Stimulated activated CD8-positive, alpha-beta memory T cell treated with anti-CD3 and anti-CD28 coated beads, Interleukin-15, amount 100 ng/mL, for 24 hours (primary cell): ENCODE data around the gene TANC1.

ENCODE experiments used
- DNase-seq: peaks from one replicate; pipeline ENCODE4 v3.0.0-alpha.2; 2020; ENCODE audit warnings: low read depth

Gene TANC1

DNA sequence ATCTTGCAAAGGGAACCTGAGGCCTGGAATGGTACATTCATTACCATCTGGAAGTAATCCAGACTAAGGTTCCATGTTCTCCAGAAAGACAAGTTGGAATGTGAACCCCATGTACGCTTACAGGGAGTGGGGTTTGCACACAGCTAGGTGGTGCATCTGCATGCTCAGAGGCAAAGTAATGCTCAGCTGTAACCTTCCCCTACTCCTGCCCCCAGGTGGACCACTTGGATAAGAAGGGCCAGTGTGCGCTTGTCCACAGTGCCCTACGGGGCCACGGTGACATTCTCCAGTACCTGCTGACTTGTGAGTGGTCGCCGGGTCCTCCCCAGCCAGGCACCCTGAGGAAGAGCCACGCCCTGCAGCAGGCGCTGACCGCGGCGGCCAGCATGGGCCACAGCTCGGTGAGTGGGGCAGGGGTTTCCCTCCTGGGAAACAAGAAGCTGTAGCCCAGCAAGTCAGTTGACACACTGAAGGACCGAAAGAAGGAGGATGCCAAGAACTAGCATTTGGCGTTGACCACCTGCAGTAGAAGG is 228.0 kb downstream of the TANC1 start:
- DNase-seq = no peak

DNA sequence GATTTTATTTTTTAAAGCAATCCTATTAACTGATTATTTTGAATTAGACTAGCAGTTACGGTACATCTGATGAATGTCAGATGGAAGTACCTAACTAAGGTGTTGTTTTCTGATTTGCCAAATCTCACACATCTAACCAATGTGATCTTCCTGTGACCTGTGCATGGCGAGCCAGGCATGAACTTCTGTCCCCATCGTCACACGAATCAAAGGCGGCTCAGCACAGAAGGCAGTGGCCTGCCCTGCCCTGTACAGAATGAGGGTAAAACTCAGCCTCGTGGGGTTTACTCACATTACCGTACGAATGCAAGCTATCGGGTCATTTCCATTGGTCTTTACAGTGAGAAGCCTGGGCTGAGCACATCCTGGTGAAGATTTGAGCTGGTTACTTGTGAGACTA is 230.8 kb downstream of the TANC1 start:
- no peak for DNase-seq

GRCh38 chr2:159199761-159200465 is 231.5 kb downstream of the TANC1 start:
- DNase-seq = no peak

DNA sequence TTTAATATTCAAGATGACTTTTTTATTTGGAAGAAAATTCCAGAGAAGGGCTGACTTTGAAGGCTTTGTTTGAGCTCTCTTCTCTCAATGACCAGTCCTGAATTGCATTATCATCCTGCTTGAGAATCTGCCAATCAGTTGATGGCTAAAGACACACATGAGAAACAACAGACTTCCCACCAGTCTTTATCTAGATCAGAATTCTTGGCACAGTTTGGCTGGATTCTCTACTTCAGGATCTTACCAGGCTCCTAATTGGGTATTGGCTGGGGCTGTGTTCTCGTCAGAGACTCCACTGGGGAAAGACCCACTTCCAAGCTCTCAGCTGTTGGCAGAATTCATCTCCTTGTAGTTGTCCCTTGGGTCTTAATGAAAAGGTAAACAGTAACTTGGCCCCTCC is 232.1 kb downstream of the TANC1 start:
- no peak for DNase-seq

DNA sequence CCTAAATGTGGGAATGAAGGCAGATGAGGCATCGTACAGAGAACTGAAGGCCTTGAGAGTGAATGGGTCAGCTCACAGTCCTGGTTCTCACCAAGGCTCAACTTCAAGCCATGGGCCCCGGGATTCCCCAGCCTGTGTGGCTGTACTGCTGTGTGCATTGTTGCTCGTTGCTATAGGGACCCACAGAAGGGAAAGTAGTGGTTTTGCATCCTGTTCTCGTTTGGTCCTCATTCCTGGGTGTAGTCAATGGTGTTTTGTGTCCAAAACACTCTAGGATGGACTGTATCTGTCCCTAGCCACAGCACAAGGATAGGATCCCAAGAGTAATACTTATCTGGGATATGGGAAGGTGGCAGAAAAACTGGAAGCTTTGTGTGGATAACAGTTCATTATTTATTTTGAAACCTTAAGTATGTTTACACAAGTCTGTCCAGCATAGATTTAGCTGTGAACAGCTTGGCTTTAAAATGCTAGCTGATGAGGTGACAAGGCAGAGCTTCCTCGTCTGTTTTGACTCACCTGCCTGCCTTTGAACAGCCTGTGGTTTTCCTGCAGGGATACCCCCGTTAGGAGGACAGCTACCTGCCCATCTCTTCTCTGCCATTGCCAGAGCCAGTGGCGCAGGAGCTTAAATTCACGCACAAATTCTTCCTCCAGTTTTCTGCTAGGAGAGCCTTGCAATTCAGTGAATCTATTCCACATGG is 233.1 kb downstream of the TANC1 start:
- DNase-seq = no peak

GRCh38 chr2:159202568-159203071 is 234.2 kb downstream of the TANC1 start:
- no peak for DNase-seq

DNA sequence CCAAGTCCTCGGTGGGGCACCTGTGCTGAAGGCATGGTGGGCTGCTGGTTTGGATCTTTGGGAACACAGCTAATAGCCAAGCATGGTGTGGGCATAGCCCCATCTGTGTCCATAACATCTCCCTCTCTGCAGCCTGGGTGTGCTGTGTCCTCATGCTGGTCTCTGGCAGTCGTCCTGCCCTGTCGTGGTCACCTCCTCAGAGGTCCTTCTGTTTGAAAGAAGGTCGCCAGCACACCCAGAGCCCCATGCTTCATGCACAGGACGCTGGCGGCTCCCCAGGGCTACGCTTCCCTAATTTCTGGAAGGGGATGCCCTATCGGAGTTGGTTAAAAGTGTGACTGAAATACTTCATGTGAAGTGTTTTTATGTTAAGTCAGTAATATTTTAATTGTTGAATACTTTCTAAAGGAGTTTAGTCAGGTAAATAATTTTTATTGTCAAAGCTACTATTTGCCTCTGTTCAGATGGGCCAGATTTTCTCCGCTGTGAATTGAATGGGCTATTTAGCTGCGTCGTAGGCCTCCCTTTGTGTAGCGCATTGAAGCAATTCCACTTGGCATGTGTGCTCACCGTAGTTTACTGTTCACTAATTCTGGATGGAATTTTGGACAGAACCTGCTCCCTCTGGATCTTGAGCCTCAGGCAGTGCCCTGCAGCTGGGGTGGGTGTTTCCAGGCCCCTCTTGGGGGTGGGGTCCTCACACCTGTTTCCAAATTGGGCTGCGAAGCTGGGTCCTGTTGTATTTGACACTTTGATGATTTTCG is 236.1 kb downstream of the TANC1 start:
- DNase-seq = no peak

DNA sequence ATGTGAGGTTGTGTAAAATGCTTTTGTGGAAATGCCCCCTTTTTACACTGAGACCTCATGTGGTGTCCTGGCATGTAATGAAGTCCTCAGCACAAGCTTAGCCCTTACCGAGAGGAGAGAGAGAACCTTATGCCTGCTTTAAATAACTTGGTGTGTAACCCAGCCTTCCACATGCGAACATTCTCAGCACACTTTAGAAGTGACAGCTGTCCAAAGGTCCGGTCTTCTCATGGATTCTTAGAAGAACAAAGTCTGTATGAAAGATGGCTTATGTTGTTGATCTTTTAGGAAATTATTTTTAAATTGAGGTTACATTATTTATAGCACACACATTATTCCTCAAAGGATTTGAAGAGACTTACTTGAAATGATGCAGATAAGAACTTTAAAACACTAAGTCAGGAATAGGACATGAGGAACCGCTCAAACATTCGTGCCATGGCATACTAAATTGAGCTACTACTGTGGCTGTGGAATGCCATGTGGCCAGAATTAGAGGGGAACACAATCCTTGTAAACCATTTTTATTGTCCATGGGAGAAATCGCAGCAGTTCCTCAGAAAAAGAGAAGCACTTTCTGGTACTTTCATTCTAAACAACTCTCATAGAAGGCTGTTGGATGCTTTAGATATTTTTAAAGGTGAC is 238.4 kb downstream of the TANC1 start:
- DNase-seq = no peak

DNA sequence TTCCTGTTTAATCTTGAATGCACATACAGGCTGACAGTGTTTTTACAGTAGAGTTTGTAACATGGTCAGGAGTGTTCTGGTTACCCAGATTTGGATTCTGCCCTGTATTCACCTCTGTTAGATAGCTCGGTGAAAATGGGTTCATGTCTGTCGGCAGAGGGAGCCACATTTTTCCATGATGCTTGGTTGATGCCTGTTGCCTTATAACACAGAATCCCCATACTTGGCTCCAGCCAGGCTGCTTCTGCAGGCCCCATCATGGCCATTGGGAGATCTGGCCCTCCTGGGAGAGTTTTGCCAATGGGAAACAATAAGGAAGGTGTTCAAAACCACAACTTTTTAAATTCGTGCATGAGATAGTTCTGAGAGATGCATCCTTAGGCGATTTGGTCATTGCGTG is 240.0 kb downstream of the TANC1 start:
- no peak for DNase-seq

- DNase-seq = no peak
These were observed 241.2 kb downstream of the TANC1 start for GRCh38 chr2:159209341-159210306.

DNA sequence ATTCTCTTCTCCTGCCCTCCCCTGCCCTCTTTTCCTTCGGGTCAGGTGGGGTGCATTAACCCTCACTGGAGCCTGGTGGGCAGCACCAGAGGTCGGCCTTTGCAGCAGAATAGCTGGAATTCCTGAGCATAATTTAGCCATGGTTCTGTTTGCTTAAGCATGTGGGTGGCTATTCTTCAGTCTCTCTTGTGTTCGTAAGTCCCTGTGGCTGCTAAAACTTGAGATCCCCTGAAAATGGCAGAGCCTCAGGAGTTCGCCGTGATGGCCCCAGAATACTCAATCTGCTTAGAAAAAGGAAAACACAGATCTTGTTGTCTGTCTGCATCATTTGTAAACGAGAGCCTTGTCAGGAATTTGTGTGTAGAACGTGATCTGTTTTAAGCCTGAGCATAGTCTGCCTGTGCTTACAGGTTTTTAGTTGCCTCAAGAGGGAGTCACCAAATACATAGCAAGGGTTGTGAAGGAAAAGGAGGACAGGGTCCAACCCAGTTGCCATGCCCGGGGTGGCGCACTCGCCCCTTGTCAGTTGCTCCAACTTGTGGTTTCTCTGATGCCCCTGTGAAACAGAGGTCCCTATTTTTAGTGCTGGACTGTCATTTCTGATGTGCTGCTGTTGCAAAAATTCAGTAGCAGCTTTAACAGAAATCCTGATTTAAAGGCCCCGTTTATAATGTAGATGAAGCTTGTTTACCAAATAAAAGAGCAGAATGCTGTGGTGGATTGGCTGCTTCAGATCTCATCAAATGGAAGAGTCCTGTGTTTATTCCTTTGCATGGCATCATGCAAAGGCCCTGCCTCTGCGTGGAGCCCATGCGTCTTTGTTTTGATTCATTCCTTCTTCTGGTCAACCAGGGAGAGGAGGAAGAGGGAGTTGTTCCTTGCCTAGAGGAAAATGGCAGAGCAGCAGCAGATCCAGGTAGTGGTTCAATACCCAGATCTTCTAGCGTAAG is 243.3 kb downstream of the TANC1 start:
- DNase-seq = no peak

- DNase-seq = no peak
These were observed 244.9 kb downstream of the TANC1 start for GRCh38 chr2:159213296-159213695.

- no peak for DNase-seq
These were observed 246.0 kb downstream of the TANC1 start for GRCh38 chr2:159214325-159214865.

DNA sequence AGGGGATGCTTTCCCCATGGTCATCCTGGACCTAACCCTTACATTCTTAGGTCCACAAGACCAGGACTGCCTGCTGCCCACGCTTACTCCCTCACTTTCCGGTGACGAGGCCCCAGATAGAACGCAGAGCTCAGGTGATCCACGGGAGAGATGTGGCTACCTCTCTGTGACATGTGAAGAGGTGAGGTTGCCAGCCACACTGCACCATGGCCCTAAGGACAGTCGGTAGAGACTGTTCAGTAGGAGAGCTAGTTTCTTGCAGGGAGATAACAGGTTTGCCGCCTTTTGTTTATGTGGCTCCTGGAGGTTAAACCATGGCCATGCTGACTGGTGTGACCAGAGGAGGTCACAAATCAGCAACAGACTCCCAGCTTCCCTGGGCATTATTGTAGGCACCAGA is 246.7 kb downstream of the TANC1 start:
- DNase-seq = no peak

- DNase-seq = no peak
These were observed 249.2 kb downstream of the TANC1 start for GRCh38 chr2:159217676-159218075.

DNA sequence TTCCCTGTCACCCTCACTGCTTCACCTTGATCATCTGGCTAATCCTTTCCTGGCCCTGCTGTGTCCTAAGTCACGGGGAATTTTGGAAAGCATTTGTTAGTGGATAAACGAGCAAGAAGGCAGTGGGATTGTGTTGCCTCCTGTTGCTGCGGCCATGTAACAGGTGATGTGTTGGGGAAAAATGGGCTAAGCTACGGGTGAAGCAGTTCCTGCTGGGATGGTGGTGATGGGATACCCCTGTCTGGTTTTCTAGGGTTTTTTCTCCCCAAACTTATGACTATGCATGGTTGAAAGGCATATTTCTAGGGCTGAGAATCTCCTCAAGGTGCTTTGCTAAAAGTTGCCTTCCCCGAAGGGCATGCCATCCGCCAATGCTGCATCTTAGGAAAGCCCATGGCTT is 249.9 kb downstream of the TANC1 start:
- no peak for DNase-seq

- no peak for DNase-seq
These were observed 251.1 kb downstream of the TANC1 start for GRCh38 chr2:159219394-159219998.

- no peak for DNase-seq
These were observed 255.8 kb downstream of the TANC1 start for GRCh38 chr2:159224061-159224813.
